HL-60/S4 treated with phorbol 12-myristate 13-acetate at 8.2 ng/mL for 4 days and 3 days (cell line): ENCODE data around the gene FLRT1.

Experiments used
- in situ Hi-C: fragments of 300-500 bp; cut with MboI; formaldehyde crosslinking; loops from 2 replicates; pipeline ENCODE4 v1.15.0; 2022; ENCODE audit warnings: low sequenced_read_pairs

Gene FLRT1

GRCh38 chr11:64035576-64035975, at the start of gene FLRT1:
Gene FLRT1, plus strand, starts transcription at chr11:64035931. Its CDS starts 80,337 bp downstream, at chr11:64116268.
- in situ Hi-C loops, result no loop called here

GRCh38 chr11:63986156-63986931, 49.4 kb upstream of the FLRT1 start, which contains the start of gene OTUB1:
Gene OTUB1, plus strand, starts transcription at chr11:63986438. Its CDS starts 19 bp downstream, at chr11:63986457.
- in situ Hi-C loops, result no loop called here

GRCh38 chr11:63986932-63987513, 48.7 kb upstream of the FLRT1 start:
- in situ Hi-C loops, result no loop called here

- in situ Hi-C loops, result no loop called here
Observed at GRCh38 chr11:63991558-63991957, 44.2 kb upstream of the FLRT1 start.

- in situ Hi-C loops, result no loop called here
Observed at GRCh38 chr11:63993100-63993499, 42.6 kb upstream of the FLRT1 start.

- in situ Hi-C loops, result no loop called here
Observed at GRCh38 chr11:63993993-63994392, 41.7 kb upstream of the FLRT1 start.

GRCh38 chr11:63996512-63996911, 39.2 kb upstream of the FLRT1 start:
- in situ Hi-C loops, result no loop called here

- in situ Hi-C loops, result no loop called here
Observed at GRCh38 chr11:63997104-63997700, 38.5 kb upstream of the FLRT1 start.

- in situ Hi-C loops, result no loop called here
Observed at GRCh38 chr11:63997801-63998337, 37.9 kb upstream of the FLRT1 start.

- in situ Hi-C loops, result no loop called here
Observed at GRCh38 chr11:63998558-63999348, 37.0 kb upstream of the FLRT1 start.

- in situ Hi-C loops, result no loop called here
Observed at GRCh38 chr11:63999349-64000025, 36.2 kb upstream of the FLRT1 start.

- in situ Hi-C loops, result no loop called here
Observed at GRCh38 chr11:64000026-64000739, 35.5 kb upstream of the FLRT1 start.

- in situ Hi-C loops, result no loop called here
Observed at GRCh38 chr11:64000740-64001483, 34.8 kb upstream of the FLRT1 start.

- in situ Hi-C loops, result no loop called here
Observed at GRCh38 chr11:64001484-64002420, 34.0 kb upstream of the FLRT1 start.

GRCh38 chr11:64003807-64004589, 31.7 kb upstream of the FLRT1 start:
- in situ Hi-C loops, result no loop called here

- in situ Hi-C loops, result no loop called here
Observed at GRCh38 chr11:64004590-64004984, 31.1 kb upstream of the FLRT1 start.

- in situ Hi-C loops, result no loop called here
Observed at GRCh38 chr11:64005691-64006090, 30.0 kb upstream of the FLRT1 start.
